ELF-1 (cell line): ENCODE results near the gene ZMIZ1.

Experiments
- DNase-seq: peaks from one replicate; pipeline ENCODE4 v3.0.0-alpha.2; 2016; ENCODE audit warnings: low read depth, low spot score

ZMIZ1 gene

DNA sequence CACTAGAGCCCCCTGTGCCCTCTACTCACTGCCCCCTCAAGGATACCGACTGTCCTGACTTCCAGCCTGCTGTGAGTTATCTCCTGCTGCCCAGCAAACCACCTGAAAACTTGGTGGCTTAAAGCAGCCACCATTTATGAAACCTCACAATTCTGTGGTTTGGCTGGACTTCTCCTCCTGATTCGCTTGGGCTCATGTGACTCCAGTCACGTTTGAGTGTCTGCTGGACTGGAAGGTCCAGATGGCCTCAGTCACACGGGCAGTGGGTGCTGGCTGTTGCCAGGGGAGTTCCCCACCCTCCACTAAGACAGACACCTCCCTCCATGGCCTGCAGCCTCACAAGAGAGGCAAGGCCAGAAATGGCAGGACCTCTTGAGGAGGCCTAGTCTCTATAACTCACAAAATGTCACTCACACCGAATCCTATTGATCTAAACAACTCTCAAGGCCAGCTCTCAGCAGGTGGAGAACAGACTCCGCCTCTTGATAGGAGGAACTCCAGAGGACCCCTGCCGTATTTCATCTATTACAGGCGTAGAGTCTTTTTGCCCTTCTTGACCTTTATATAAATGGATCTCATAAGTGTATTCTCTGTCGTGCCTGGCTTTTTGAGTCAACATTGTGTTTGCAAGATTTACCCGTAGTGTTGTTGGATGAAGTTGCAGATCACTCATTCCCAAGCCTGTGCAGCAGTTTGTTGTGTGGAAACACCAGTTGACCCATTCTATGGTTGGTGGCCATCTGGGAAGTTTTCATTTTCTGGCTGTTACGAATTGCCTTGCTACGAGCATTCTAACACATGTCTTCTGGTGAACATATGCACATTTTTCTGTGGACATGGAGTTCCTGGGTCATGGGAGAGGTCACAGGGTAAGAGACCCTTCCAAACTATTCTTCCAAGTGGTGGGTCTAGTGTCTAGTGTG lies 48.3 kb downstream of the ZMIZ1 start:
- no peak for DNase-seq

- no peak for DNase-seq
Observed at GRCh38 chr10:79118286-79119202, 49.8 kb downstream of the ZMIZ1 start.

GRCh38 chr10:79119306-79119705 lies 50.5 kb downstream of the ZMIZ1 start:
- no peak for DNase-seq

DNA sequence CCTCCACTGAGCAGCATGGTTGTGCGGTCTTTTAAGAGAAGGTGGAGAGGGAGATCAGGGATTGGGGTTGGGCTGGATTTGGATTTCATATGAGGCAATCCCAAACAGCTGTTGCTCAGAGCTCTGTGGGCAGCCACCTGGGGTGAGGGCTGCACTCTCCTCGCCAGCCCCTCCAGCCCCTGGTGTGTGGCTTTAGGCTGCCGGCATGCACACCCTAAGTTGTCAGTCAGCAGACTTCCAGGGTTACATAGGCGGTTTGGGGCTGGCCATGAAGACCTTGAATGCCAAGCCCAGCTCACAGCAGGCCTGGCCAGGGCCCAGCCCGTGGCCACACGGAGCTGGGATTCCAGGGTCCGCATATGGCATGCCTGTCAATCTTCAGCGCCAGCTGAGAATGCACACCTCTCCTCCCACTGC lies 54.8 kb downstream of the ZMIZ1 start:
- DNase-seq, result no peak

DNA sequence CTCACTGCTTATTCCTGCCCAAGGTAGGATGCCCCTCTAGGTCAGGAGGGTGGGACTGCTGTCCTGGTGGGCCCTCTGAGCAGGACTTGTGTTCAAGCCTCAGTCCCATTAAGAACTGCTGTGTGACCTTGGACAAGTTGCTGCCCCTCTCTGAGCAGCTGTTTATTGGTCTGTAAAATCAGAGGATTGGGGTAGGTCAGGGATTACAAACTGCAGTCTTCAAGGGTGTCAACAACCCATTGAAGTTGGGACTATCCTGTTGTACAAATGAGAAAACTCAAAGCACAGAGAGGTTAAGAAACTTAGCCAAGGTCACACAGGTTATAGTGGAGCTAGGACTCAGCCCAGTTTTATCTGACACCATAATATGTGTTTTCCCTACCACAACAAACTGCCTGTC lies 55.3 kb downstream of the ZMIZ1 start:
- no peak for DNase-seq

GRCh38 chr10:79125092-79125491 lies 56.3 kb downstream of the ZMIZ1 start:
- DNase-seq, result no peak

DNA sequence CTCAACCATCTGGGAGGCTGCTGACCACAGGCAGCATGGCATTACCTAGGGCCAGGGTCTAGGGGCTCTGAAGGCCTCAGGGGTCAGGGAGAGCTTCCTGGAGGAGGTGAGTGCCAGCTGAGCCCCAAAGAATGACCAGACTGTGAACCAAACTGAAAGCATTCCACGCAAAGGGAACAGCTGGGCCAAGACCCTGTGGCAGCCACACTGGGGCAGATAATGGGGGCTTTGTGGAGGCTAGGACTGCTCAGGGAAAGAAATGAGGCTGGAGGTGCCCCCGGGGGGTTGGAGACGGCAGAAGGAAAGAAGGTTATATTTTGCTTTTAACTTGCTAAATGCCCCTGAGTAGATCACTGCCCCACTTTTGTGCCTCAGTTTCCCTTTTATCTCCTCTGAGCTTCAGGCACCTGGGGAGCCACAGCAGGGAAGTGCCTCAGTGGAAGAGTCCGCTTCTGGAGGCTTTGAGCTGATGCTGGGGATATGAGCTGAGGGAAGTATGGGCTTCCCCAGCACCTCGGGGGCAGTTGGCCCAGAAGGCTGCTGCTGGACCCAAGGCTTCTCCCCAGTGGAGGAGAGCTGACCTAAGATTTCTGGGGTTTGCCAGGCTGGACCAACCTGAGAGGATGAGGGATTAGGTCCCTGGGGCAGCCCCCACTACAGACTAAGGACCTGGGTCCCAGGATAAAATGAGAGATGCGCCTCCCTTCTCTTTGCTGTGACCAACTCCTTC lies 57.8 kb downstream of the ZMIZ1 start:
- no peak for DNase-seq

GRCh38 chr10:79127151-79127961 lies 58.6 kb downstream of the ZMIZ1 start:
- peak; percentile 86 for DNase-seq

DNA sequence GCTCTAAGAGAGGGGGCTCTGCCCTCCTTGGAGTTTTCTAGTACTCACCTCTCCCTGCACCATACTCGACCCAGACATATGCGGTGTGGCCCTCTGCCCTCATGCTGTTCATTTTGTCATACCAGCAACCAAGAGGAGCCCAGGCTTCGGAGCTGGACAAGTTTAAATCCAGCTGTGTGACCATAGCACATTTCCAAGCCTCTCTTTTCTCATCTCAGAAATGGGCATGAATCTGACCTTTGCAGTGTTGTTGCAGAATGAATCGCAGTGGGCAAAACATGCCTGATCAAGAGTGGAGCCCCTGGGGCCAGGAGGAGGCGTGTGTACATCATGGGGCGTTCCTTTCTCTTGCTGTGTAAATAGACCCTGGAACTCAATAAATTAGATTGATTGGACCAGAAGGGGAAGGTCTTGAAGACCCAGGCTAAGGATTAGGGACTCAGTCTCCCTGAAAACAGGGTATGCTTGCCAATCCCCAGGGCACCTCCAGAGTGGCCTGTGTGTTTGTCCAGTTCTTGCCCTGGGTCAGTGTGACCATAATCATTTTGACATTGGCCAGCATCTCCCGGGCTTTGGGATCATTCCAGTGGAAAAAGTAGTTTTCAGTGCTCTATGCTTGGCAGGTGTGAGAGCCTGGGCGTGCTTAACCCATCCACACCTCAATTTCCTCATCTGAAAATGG lies 59.6 kb downstream of the ZMIZ1 start:
- no peak for DNase-seq

DNA sequence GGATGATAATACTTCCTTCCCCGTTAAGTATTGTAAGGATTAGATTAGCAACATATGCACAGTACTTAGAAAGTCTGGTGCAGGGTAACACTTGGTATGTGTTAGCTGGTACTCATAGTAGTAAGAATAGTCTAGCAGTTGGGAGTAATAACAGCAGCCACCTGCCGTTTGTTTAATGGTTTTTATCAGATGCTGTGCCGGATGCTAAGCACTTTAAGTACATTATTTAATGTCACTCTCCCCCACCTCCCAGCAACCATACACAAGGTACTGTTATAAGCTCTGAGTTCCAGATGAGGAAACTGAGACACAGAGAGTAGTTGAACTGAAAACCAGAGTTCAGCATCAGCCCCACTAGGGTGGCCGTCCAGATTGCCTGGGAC lies 60.1 kb downstream of the ZMIZ1 start:
- no peak for DNase-seq

GRCh38 chr10:79129361-79129997 lies 60.7 kb downstream of the ZMIZ1 start:
- DNase-seq, result peak; percentile 91

DNA sequence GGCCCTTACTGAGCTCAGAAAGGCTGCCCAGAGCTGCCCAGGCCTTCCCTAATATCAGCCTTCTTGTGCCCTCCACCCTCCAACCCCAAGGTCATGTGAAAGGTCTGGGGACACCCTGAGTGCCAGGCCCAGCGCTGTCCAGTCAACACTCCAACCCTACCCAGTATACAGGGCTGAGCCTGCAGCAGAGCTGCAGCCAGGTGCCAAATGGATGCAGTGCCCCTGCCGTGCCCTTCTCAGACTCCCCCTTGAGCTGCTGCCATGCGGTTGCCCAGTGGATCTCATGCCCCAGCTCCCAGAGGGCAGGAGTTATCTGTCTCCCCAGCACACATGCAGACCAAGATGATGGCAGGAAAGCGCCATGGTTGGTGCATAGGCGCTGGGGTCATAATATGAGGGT lies 61.5 kb downstream of the ZMIZ1 start:
- DNase-seq, result no peak

DNA sequence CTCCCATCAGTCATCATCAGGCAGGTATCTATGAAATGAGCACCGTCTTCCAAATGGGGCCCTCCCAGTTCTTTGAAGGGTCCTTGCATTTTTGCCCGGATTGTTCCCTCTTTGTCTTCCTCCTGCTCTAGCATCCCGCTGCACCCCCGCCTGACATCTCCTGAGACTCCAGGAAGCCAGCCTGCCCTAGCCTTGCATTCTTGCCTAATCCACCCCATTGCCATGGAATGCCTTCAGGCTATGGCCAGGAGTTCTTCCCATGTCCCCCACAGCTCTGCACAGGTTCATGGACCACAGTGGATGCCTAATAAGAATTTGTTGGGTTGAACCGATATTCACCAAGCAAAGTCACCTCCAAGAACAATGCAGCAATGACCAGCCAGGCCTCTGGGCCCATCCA lies 62.1 kb downstream of the ZMIZ1 start:
- peak; percentile 60 for DNase-seq

GRCh38 chr10:79131836-79132631 lies 63.3 kb downstream of the ZMIZ1 start:
- no peak for DNase-seq

GRCh38 chr10:79132681-79133381 lies 64.1 kb downstream of the ZMIZ1 start:
- DNase-seq, result peak; percentile 57

GRCh38 chr10:79133416-79133815 lies 64.7 kb downstream of the ZMIZ1 start:
- DNase-seq, result no peak

GRCh38 chr10:79135790-79136189 lies 67.0 kb downstream of the ZMIZ1 start:
- DNase-seq, result no peak

DNA sequence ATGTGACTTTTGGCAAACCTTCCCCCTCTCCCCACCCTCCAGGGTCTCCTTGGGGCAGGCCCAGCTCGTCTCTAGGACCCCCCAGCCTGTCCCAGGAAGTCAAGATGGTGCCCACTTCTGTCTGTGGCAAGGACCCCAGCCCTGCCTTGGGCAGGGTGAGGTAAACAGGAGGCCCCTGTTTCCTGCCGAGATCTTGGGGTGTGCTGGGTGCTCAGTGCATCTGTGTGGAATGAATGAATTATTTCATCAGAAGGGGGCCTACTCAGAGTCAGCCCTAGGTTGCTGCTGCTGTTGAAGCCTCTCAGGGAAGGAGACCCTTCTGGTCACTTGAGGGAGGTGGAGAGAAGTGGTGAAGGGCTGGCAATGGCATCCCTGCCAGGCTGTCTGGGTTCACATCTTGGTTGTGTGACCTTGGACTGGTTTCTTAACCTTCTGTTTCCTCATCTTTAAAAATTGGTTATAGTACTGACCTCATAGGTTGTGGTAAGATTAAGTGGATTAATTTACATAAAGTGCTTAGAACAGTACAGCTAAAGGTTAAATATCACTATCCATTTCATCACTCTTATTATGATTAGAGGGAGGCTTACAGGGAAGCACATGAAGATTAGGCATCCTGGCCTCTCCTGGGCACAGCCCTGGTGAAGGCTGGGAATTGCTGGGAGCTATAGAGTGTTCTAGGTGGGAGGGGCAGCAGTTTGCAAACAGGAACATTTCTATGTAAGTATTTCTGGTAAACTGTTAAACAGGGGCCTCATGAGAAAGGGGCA lies 67.7 kb downstream of the ZMIZ1 start:
- no peak for DNase-seq
